Right atrium auricular region (tissue), 2 donors: ENCODE data around the gene ANKAR. TPM values are rescaled to one million over a fixed set of nuclear protein-coding genes. Genes with fewer than 3 reads are reported as not detected.

ENCODE experiments used
- DNase-seq: peaks from one replicate; pipeline ENCODE4 v3.0.0-alpha.2; 2019; ENCODE audit warnings: low spot score
- H3K27ac ChIP-seq, 2 donors: fragments of 200-600 bp; sonication (generic); 1 replicate in 1 of 2; 2 replicates in 1 of 2; pipeline ENCODE4 v1.5.1; 2016 to 2019
- H3K27me3 ChIP-seq, 2 donors: fragments of 200-600 bp; sonication (generic); one replicate each; pipeline versions ENCODE4 v1.5.1 to v1.6.0; 2017 to 2019
- H3K36me3 ChIP-seq: fragments of 200-600 bp; sonication (generic); one replicate; pipeline ENCODE4 v1.5.1; 2016
- H3K4me1 ChIP-seq, 2 donors: fragments of 200-600 bp; sonication (generic); one replicate each; pipeline versions ENCODE4 v1.5.1 to v1.6.0; 2017 to 2019
- H3K4me3 ChIP-seq, 2 donors: fragments of 200-600 bp; sonication (generic); 1 replicate in 1 of 2; 2 replicates in 1 of 2; pipeline ENCODE4 v1.5.1; 2017 to 2019; ENCODE audit warnings: mild to moderate bottlenecking in 1 of 2, moderate library complexity in 1 of 2
- H3K9me3 ChIP-seq, 2 donors: fragments of 200-600 bp; sonication (generic); one replicate each; pipeline ENCODE4 v1.5.1; 2019
- CTCF ChIP-seq, 2 donors: fragments of 200-600 bp; sonication (generic); IDR thresholded peaks; one replicate each; pipeline ENCODE4 v1.5.1; 2019; ENCODE audit warnings: antibody characterized with exemption in 2 of 2
- total RNA-seq, 2 donors: library from RNA; depleted of rRNA; stranded (reverse); fragments of >200 nt; gene quantifications; one replicate each; pipeline ENCODE4 v1.1.0, GENCODE V29; 2016

ANKAR gene
- total RNA-seq, 2 donors from 2014 or later = 4.9 to 5.1 TPM

- Histone ChIP-seq H3K36me3 (no peaks in the 10 kb centered on the region), H3K9me3 (peaks cover 0 to 8% of the 10 kb centered on the region in 2 donors), H3K4me1 (peaks cover 0 to 16% of the 10 kb centered on the region in 2 donors), H3K27me3 (no peaks in the 10 kb centered on the region), H3K27ac (no peak overlapping the region), H3K4me3 (no peak overlapping the region)
- no peak for TF ChIP-seq CTCF (IDR thresholded peaks at IDR 0.05)
- DNase-seq = no peak
These were observed 2.0 kb downstream of the ANKAR start for GRCh38 chr2:189676471-189676870.

- peaks cover 0 to 8% of the 10 kb centered on the region in 2 donors for H3K9me3 ChIP-seq
- no peaks in the 10 kb centered on the region for H3K36me3 ChIP-seq
- no peak for TF ChIP-seq CTCF (IDR thresholded peaks at IDR 0.05)
- no peaks in the 10 kb centered on the region for H3K27me3 ChIP-seq
- no peak overlapping the region for H3K27ac ChIP-seq
- no peak for DNase-seq
- H3K4me1 ChIP-seq = peaks cover 0 to 7% of the 10 kb centered on the region in 2 donors
- H3K4me3 ChIP-seq = no peak overlapping the region
These were observed 4.8 kb downstream of the ANKAR start for GRCh38 chr2:189679226-189679625.

GRCh38 chr2:189681203-189681602 lies 6.7 kb downstream of the ANKAR start:
- TF ChIP-seq CTCF (IDR thresholded peaks at IDR 0.05) = no peak
- Histone ChIP-seq H3K4me1 (peaks cover 0 to 5% of the 10 kb centered on the region in 2 donors), H3K4me3 (no peak overlapping the region), H3K27ac (no peak overlapping the region), H3K36me3 (no peaks in the 10 kb centered on the region), H3K9me3 (peaks cover 0 to 8% of the 10 kb centered on the region in 2 donors), H3K27me3 (no peaks in the 10 kb centered on the region)
- DNase-seq = no peak

- H3K27me3 ChIP-seq = no peaks in the 10 kb centered on the region
- H3K4me1 ChIP-seq = peaks cover 0 to 5% of the 10 kb centered on the region in 2 donors
- H3K36me3 ChIP-seq = no peaks in the 10 kb centered on the region
- no peak for DNase-seq
- no peak overlapping the region for H3K4me3 ChIP-seq
- H3K27ac ChIP-seq = no peak overlapping the region
- H3K9me3 ChIP-seq = peaks cover 0 to 8% of the 10 kb centered on the region in 2 donors
- no peak for TF ChIP-seq CTCF (IDR thresholded peaks at IDR 0.05)
These were observed 7.4 kb downstream of the ANKAR start for GRCh38 chr2:189681903-189682302.

GRCh38 chr2:189683348-189683747 lies 8.9 kb downstream of the ANKAR start:
- peaks cover 0 to 5% of the 10 kb centered on the region in 2 donors for H3K4me1 ChIP-seq

More at GRCh38 chr2:189683348-189683747, 8.9 kb downstream of the ANKAR start:
- H3K36me3 ChIP-seq = no peaks in the 10 kb centered on the region
- H3K9me3 ChIP-seq = peaks cover 0 to 8% of the 10 kb centered on the region in 2 donors
- no peak overlapping the region for H3K4me3 ChIP-seq
- DNase-seq = no peak
- no peak overlapping the region for H3K27ac ChIP-seq
- no peak for TF ChIP-seq CTCF (IDR thresholded peaks at IDR 0.05)
- H3K27me3 ChIP-seq = no peaks in the 10 kb centered on the region
